Prostate gland (tissue), 2 donors: Measurements from ENCODE around the gene SPINK8. TPM values are rescaled to one million over a fixed set of nuclear protein-coding genes. Genes with fewer than 3 reads are reported as not detected.
"Not testable (repeated sequence)": the region's sequence is repeated elsewhere in the genome, so short reads cannot be mapped to it uniquely, and the experiment has no call there.

Experiments used
- DNase-seq: peaks from one replicate; pipeline ENCODE4 v3.0.0-alpha.2; 2019; ENCODE audit warnings: low spot score
- H3K27ac ChIP-seq, 2 donors: fragments of 200-600 bp; sonication (generic); 2 replicates each; pipeline ENCODE4 v1.5.1; 2017 to 2019
- H3K27me3 ChIP-seq: fragments of 200-600 bp; sonication (generic); replicated peaks from 2 replicates; pipeline ENCODE4 v1.5.1; 2019; ENCODE audit not compliant: insufficient read depth
- H3K36me3 ChIP-seq, 2 donors: fragments of 200-600 bp; sonication (generic); 1 replicate in 1 of 2; 2 replicates in 1 of 2; pipeline versions ENCODE4 v1.5.1 to v1.8.1; 2017 to 2019
- H3K4me1 ChIP-seq: fragments of 200-600 bp; sonication (generic); replicated peaks from 2 replicates; pipeline ENCODE4 v1.5.1; 2019
- H3K4me3 ChIP-seq, 2 donors: fragments of 200-600 bp; sonication (generic); 2 replicates each; pipeline ENCODE4 v1.5.1; 2017 to 2019
- H3K9me3 ChIP-seq: fragments of 200-600 bp; sonication (generic); 2 replicates; pipeline ENCODE4 v1.5.1; 2017
- POLR2A ChIP-seq: fragments of 450-650 bp; IDR thresholded peaks from one replicate; pipeline ENCODE4 v1.6.1; 2016; ENCODE audit warnings: antibody characterized with exemption, mild to moderate bottlenecking
- POLR2AphosphoS5 ChIP-seq: sonication (generic); formaldehyde crosslinking; IDR thresholded peaks from one replicate; pipeline ENCODE4 v1.6.1; 2017; ENCODE audit warnings: antibody characterized with exemption
- WGBS: methylation state at CpG from one replicate; pipeline ENCODE4 v1.1.5; 2018; 5-methylcytosine and 5-hydroxymethylcytosine counted together
- intact Hi-C: fragments of 100-400 bp; cut with DNase I; formaldehyde crosslinking; loops from one replicate; pipeline ENCODE4 v1.14.2; 2022
- total RNA-seq, 2 donors: library from RNA; depleted of rRNA; stranded (reverse); fragments of >200 nt; gene quantifications; one replicate each; pipeline ENCODE4 v1.1.0, GENCODE V29; 2016
- TF ChIP-seq, protein P1 (sequence below), 4 experiments: fragments of 200-600 bp in 2 of 4; fragments of 450-650 bp in 2 of 4; sonication (generic) in 2 of 4; IDR thresholded peaks; 1 replicate in 3 of 4; 2 replicates in 1 of 4; pipeline ENCODE4 v1.5.1; 2016 to 2019; ENCODE audit warnings: antibody characterized with exemption in 4 of 4, mild to moderate bottlenecking in 2 of 4, moderate library complexity in 2 of 4

Gene SPINK8
- total RNA-seq, 2 donors from 2014 or later, result 4.9 TPM; not detected in 1

DNA sequence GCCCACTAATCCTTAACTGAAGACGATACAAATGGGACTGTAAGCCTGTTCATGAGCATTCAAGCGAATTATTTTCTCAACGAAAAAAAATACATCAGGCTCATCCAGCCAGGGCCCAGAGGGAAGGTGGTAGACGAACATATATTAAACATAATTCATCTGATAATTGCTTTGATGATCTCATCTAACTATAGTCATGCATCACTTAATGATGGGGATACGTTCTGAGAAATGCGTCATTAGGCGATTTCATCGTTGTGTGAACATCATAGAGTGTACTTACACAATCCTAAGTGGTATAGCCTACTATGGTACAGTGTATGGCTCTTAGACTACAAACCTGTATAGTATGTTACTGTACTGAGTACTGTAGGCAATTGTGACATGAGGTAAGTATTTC, 10.0 kb upstream of the SPINK8 start:
- intact Hi-C loops, result no loop called here
- 94% methylated on average over 8 of the region's 8 CpGs for WGBS
- no peaks in the 10 kb centered on the region for H3K9me3 ChIP-seq
- TF ChIP-seq POLR2AphosphoS5 (no peak), POLR2A (no peak)
- TF ChIP-seq, protein P1, sequence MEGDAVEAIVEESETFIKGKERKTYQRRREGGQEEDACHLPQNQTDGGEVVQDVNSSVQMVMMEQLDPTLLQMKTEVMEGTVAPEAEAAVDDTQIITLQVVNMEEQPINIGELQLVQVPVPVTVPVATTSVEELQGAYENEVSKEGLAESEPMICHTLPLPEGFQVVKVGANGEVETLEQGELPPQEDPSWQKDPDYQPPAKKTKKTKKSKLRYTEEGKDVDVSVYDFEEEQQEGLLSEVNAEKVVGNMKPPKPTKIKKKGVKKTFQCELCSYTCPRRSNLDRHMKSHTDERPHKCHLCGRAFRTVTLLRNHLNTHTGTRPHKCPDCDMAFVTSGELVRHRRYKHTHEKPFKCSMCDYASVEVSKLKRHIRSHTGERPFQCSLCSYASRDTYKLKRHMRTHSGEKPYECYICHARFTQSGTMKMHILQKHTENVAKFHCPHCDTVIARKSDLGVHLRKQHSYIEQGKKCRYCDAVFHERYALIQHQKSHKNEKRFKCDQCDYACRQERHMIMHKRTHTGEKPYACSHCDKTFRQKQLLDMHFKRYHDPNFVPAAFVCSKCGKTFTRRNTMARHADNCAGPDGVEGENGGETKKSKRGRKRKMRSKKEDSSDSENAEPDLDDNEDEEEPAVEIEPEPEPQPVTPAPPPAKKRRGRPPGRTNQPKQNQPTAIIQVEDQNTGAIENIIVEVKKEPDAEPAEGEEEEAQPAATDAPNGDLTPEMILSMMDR (IDR thresholded peaks at IDR 0.05), result no peak
- no peaks in the 10 kb centered on the region for H3K27me3 ChIP-seq
- H3K36me3 ChIP-seq, result no peaks in the 10 kb centered on the region
- no peak overlapping the region for H3K27ac ChIP-seq
- DNase-seq, result no peak
- no peak overlapping the region for H3K4me3 ChIP-seq
- no peaks in the 10 kb centered on the region for H3K4me1 ChIP-seq

DNA sequence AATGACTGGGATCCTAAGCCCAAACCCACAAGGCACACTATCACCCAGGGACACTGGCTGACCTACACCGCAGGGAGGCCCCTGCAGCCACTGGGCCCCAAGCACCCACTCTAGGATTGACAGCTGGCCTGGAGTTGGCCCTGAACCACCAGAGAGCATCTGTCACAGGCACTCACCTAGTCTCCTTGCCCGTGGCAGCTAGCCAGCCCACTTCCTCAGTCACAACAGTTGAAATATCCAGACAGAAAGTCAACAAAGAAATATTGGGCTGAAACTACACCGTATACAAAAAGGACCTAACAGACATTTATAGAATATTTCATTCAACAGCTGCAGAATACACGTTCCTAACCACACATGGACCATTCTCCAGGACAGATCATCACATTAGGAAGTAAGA, 5.2 kb upstream of the SPINK8 start:
- Histone ChIP-seq H3K27ac (no peak overlapping the region), H3K36me3 (no peaks in the 10 kb centered on the region), H3K4me1 (no peaks in the 10 kb centered on the region), H3K4me3 (no peak overlapping the region), H3K27me3 (no peaks in the 10 kb centered on the region), H3K9me3 (no peaks in the 10 kb centered on the region)
- TF ChIP-seq, protein P1 (IDR thresholded peaks at IDR 0.05), result no peak
- no peak for TF ChIP-seq POLR2AphosphoS5
- no peak for TF ChIP-seq POLR2A
- 36% methylated on average over 4 of the region's 4 CpGs for WGBS
- no peak for DNase-seq
- intact Hi-C loops, result no loop called here

DNA sequence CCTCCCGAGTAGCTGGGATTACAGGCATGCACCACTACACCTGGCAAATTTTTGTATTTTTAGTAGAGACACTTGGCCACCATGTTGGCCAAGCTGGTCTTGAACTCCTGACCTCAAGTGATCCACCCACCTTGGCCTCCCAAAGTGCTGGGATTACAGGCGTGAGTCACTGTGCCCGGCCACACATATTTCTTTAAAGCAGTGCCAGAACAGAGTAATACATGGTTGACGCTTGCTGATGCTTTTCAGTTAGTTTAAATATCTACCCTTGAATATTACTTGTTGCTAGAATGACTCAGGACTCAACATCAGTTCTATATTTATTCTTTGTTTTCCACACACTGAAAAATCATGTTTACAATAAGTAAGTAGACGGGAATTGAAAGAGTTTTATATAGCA, 4.1 kb upstream of the SPINK8 start:
- whole genome bisulfite sequencing, result 83% methylated on average over 5 of the region's 5 CpGs
- H3K9me3 ChIP-seq, intact Hi-C loops, H3K27me3 ChIP-seq, H3K4me1 ChIP-seq, H3K27ac ChIP-seq, DNase-seq, H3K4me3 ChIP-seq, H3K36me3 ChIP-seq: not testable (repeated sequence)

DNA sequence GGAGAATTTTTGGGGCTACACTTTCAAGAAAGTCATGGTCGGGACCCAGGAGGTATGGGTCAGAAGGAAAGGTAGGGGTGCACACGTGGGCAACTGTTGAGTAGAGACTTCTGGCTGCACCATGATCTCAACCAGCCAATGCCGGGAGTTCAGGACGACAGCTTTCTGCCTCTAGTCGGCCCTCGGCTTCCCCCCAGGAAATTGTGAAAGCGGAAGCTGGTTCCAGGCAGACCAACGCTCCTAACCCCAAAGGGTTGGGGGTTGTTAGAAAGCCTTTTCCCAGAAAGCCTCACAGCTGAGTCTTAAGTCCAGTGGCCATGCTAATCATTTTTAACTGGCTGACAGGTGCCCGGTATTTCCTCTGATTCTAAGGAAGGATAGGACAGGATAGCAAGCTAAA, 1.8 kb upstream of the SPINK8 start:
- H3K27me3 ChIP-seq, H3K9me3 ChIP-seq, H3K36me3 ChIP-seq, H3K4me3 ChIP-seq, H3K27ac ChIP-seq, DNase-seq, intact Hi-C loops, H3K4me1 ChIP-seq: not testable (repeated sequence)
- WGBS, result 79% methylated on average over 9 of the region's 9 CpGs

DNA sequence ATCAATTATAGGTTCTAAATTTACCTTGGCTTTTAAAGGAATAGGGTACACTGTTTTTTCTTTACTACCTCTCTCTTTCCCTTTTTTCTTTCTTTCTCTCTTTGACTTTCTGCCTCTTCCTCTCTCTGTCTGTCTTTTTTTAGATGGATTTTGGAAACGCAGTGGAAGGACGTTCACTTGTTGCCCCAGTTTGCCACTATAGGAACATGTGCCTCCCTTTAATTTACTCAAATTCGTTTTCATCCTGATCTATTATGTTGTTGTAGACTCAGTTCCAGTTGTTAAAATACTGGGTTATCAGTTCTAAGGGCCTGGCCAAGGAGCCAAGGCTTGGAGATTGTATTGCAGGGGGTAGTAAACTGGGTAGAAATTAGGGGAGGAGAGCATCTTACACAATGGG, 1.1 kb upstream of the SPINK8 start:
- Histone ChIP-seq H3K36me3 (no peaks in the 10 kb centered on the region), H3K27ac (no peak overlapping the region), H3K4me1 (no peaks in the 10 kb centered on the region), H3K9me3 (no peaks in the 10 kb centered on the region), H3K4me3 (no peak overlapping the region), H3K27me3 (no peaks in the 10 kb centered on the region)
- no peak for TF ChIP-seq POLR2AphosphoS5
- TF ChIP-seq, protein P1 (IDR thresholded peaks at IDR 0.05), result no peak
- TF ChIP-seq POLR2A, result no peak
- WGBS, result 85% methylated on average over 3 of the region's 3 CpGs
- intact Hi-C loops, result no loop called here
- DNase-seq, result no peak

DNA sequence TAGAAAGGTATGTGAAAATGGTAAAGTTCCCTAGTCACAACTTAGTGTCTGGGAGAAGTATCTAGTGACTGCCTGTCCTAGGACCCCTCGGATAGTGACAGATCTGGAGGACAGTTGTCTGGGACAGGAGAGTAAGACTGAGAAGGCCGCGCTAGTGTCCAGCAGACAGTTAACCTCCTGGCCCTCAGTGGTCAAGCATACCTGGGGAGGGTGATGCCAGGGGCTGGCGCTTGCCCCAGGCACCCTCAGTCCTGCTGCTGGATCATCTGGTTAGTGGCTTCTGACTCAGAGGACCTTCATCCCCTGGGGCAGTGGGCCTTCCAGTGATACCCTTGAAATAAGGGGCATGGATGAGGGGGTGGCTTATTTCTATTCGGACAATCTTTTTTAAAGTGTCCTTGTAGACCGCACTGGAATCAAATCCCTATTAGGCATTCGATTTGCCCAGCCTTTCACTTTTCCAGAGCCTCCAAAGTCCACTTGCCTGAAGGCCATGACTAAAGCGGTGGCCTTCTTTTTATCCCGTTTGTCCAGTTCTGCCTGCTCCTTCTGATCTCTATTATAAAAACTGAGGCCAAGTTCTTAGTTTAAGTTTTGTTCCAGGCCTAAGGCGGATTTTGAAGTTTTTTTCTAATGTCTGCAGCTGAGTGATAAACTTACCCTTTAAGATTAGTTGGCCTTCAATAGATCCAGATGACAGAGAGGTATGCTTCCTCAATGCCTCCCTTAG, 1.6 kb downstream of the SPINK8 start:
- H3K4me1 ChIP-seq, H3K27me3 ChIP-seq, H3K9me3 ChIP-seq, H3K27ac ChIP-seq, DNase-seq, H3K4me3 ChIP-seq, H3K36me3 ChIP-seq, intact Hi-C loops: not testable (repeated sequence)
- 86% methylated on average over 10 of the region's 10 CpGs for WGBS
